HepG2 (cell line): Measurements from ENCODE around the gene XRN1. TPM values are rescaled to one million over a fixed set of nuclear protein-coding genes. Genes with fewer than 3 reads are reported as not detected.
"Not testable (repeated sequence)": the region's sequence is repeated elsewhere in the genome, so short reads cannot be mapped to it uniquely, and the experiment has no call there.

Source experiments
- ATAC-seq: fragments of 200-7000 bp; cut with Tn5 transposase; 3 replicates; pipeline ENCODE4 v1.9.1; 2020; ENCODE audit warnings: mild to moderate bottlenecking, moderate library complexity
- BruUV-seq: library from RNA; stranded (reverse); fragments of 400-500 nt; replicated peaks from 2 replicates; lab custom pipeline; 2021; lab: Mats Ljungman, UMichigan
- CTCF ChIA-PET: fragments of 300-600 bp; formaldehyde crosslinking; extraction: SDS; loops from one replicate; lab custom pipeline; 2021; ENCODE audit warnings: low total read pairs, inconsistent platforms, low intra/inter-chr PET ratio; lab: Yijun Ruan, JAX
- POLR2A ChIA-PET: fragments of 350-600 bp; sonication (Branson Sonifier 250); formaldehyde crosslinking; loops from one replicate; lab custom pipeline; 2020; ENCODE audit warnings: antibody characterized with exemption, inconsistent platforms; lab: Yijun Ruan, JAX
- DNase-seq: peaks from one replicate; pipeline ENCODE4 v3.0.0-alpha.2; 2015; ENCODE audit warnings: low spot score
- FAIRE-seq: peaks from 3 replicates; lab custom pipeline; 2011; peaks lifted over from hg19 to GRCh38; lab: Jason Lieb, UNC
- H2AFZ ChIP-seq: one replicate; pipeline ENCODE4 v1.6.1; 2011; ENCODE audit warnings: low read length, inconsistent platforms
- H3K27ac ChIP-seq: fragments of 300-600 bp; 3 replicates; pipeline ENCODE4 v1.8.0; 2011; ENCODE audit warnings: mixed run types, mild to moderate bottlenecking, mixed read lengths, low read length, inconsistent platforms; ENCODE audit not compliant: insufficient read depth; ENCODE audit errors: extremely low read length
- H3K27me3 ChIP-seq, 2 experiments: fragments of 200-600 bp in 1 of 2; 2 replicates in 1 of 2; 3 replicates in 1 of 2; pipeline versions ENCODE4 v1.6.0 to v1.8.0; 2011; ENCODE audit warnings: low read length in 2 of 2, mild to moderate bottlenecking in 2 of 2, moderate library complexity in 2 of 2, inconsistent platforms in 1 of 2; ENCODE audit not compliant: insufficient read depth in 2 of 2, control insufficient read depth in 1 of 2
- H3K36me3 ChIP-seq, 2 experiments: fragments of 200-600 bp in 1 of 2; replicated peaks in 1 of 2; 2 replicates in 1 of 2; 3 replicates in 1 of 2; pipeline versions ENCODE4 v1.5.1 to v1.8.0; 2011; ENCODE audit warnings: low read length in 2 of 2, inconsistent platforms in 1 of 2; ENCODE audit not compliant: insufficient read depth in 2 of 2, control insufficient read depth in 1 of 2
- H3K4me1 ChIP-seq: 2 replicates; pipeline ENCODE4 v1.5.1; 2012; ENCODE audit warnings: low read length, inconsistent platforms; ENCODE audit not compliant: insufficient read depth
- H3K4me2 ChIP-seq: 2 replicates; pipeline ENCODE4 v1.6.0; 2011; ENCODE audit warnings: low read depth, low read length, inconsistent platforms
- H3K4me3 ChIP-seq, 3 experiments: fragments of 200-600 bp in 1 of 3; sonication (generic), shearing (Covaris generic) in 1 of 3; replicated peaks in 1 of 3; 2 replicates each; pipeline ENCODE4 v1.5.1; 2011 to 2016; ENCODE audit warnings: low read length in 3 of 3, inconsistent platforms in 2 of 3, low read depth in 2 of 3, mild to moderate bottlenecking in 2 of 3, control low read depth in 1 of 3, mixed read lengths in 1 of 3; ENCODE audit not compliant: insufficient read depth in 1 of 3
- H3K79me2 ChIP-seq: one replicate; pipeline ENCODE4 v1.6.1; 2011; ENCODE audit warnings: low read length, inconsistent platforms; ENCODE audit not compliant: insufficient read depth
- H3K9ac ChIP-seq: 2 replicates; pipeline ENCODE4 v1.6.0; 2011; ENCODE audit warnings: mild to moderate bottlenecking, low read depth, low read length, inconsistent platforms; ENCODE audit not compliant: insufficient read depth
- H3K9me3 ChIP-seq: 2 replicates; pipeline ENCODE4 v1.5.1; 2012; ENCODE audit warnings: mild to moderate bottlenecking, low read length
- H4K20me1 ChIP-seq: 2 replicates; pipeline ENCODE4 v1.6.0; 2011; ENCODE audit warnings: inconsistent platforms, mild to moderate bottlenecking, low read length, moderate library complexity; ENCODE audit not compliant: insufficient read depth
- BHLHE40 ChIP-seq: IDR thresholded peaks from 2 replicates; pipeline ENCODE4 v1.6.1; 2011; ENCODE audit warnings: low read length, improper control_type of control experiment
- EP300 ChIP-seq, 3 experiments: sonication (generic) in 1 of 3; formaldehyde crosslinking in 1 of 3; IDR thresholded peaks; 2 replicates each; pipeline versions ENCODE4 v1.5.1 to v1.6.1; 2011 to 2020; ENCODE audit warnings: low read depth in 2 of 3, low read length in 2 of 3, borderline replicate concordance in 1 of 3, improper control_type of control experiment in 1 of 3, mild to moderate bottlenecking in 1 of 3, missing genetic modification reagents in 1 of 3, moderate library complexity in 1 of 3
- FOXA3 ChIP-seq: IDR thresholded peaks from 2 replicates; pipeline ENCODE4 v1.6.1; 2016; ENCODE audit warnings: missing genetic modification reagents, missing compliant biosample characterization
- FOXP1 ChIP-seq, 2 experiments: fragments of 450-650 bp in 1 of 2; IDR thresholded peaks; 2 replicates each; pipeline ENCODE4 v1.6.1; 2017 to 2018; ENCODE audit warnings: antibody characterized with exemption in 1 of 2
- HDAC2 ChIP-seq: sonication (generic); formaldehyde crosslinking; IDR thresholded peaks from 2 replicates; pipeline ENCODE4 v1.4.0; 2020; ENCODE audit warnings: missing genetic modification reagents
- HMG20A ChIP-seq: IDR thresholded peaks from 2 replicates; pipeline ENCODE4 v1.6.1; 2016; ENCODE audit warnings: borderline replicate concordance
- NFIC ChIP-seq: IDR thresholded peaks from 2 replicates; pipeline ENCODE4 v1.6.1; 2012; ENCODE audit warnings: mild to moderate bottlenecking, low read length, inconsistent platforms
- SAP130 ChIP-seq: IDR thresholded peaks from 2 replicates; pipeline ENCODE4 v1.6.1; 2016; ENCODE audit warnings: low read depth
- SOX13 ChIP-seq, 3 experiments: fragments of 450-650 bp in 1 of 3; sonication (generic) in 1 of 3; formaldehyde crosslinking in 1 of 3; IDR thresholded peaks in 2 of 3; conservative IDR thresholded peaks in 1 of 3; 2 replicates each; pipeline versions ENCODE4 v1.5.0 to v1.6.1; 2016 to 2020; ENCODE audit warnings: antibody characterized with exemption in 1 of 3, mild to moderate bottlenecking in 1 of 3, missing compliant biosample characterization in 1 of 3, missing genetic modification reagents in 1 of 3, moderate library complexity in 1 of 3
- TBX3 ChIP-seq: fragments of 450-650 bp; IDR thresholded peaks from 2 replicates; pipeline ENCODE4 v1.6.1; 2017; ENCODE audit warnings: antibody characterized with exemption, mild to moderate bottlenecking, inconsistent platforms, borderline replicate concordance
- ZC3H13 ChIP-seq: sonication (generic); formaldehyde crosslinking; IDR thresholded peaks from 2 replicates; pipeline ENCODE4 v1.8.1; 2023; ENCODE audit warnings: mild to moderate bottlenecking, missing genetic modification reagents, moderate library complexity
- WGBS: methylation state at CpG from one replicate; pipeline ENCODE4 v1.1.6; 2017; ENCODE audit warnings: low lambda C conversion rate; 5-methylcytosine and 5-hydroxymethylcytosine counted together
- in situ Hi-C: cut with HindIII; loops from 2 replicates; pipeline ENCODE4 v1.10.0; 2017; ENCODE audit warnings: low pct_unique_long_range_greater_than_20kb; ENCODE audit not compliant: extremely low pct_ligation_motif_present
- intact Hi-C: fragments of 100-400 bp; cut with micrococcal nuclease; formaldehyde crosslinking; loops from one replicate; pipeline ENCODE4 v1.10.0; 2022; ENCODE audit not compliant: unreplicated experiment
- polyA plus RNA-seq, 8 experiments: library from polyadenylated mRNA; depleted of rRNA in 3 of 8; stranded (reverse) in 7 of 8; unstranded in 1 of 8; fragments of >200 nt; fragmentation: Illumina TruSeq in 4 of 8; extraction: Trizol in 4 of 8; gene quantifications; 2 replicates each; pipeline versions ENCODE4 v1.2.1 to v1.2.3, GENCODE V29; 2011 to 2016; ENCODE audit warnings: low read depth in 4 of 8, missing spikeins in 1 of 8, mixed read lengths in 1 of 8; ENCODE audit not compliant: insufficient read depth in 1 of 8
- total RNA-seq, 5 experiments: library from RNA; depleted of rRNA; stranded (reverse); fragments of >200 nt; fragmentation: Illumina TruSeq; extraction: Trizol; gene quantifications; 2 replicates each; pipeline ENCODE4 v1.2.3, GENCODE V29; 2016; ENCODE audit warnings: low read depth in 1 of 5
- TF ChIP-seq, protein P1 (sequence below): sonication (generic); formaldehyde crosslinking; IDR thresholded peaks from 2 replicates; pipeline ENCODE4 v1.4.0; 2020; ENCODE audit warnings: mild to moderate bottlenecking, missing genetic modification reagents, borderline replicate concordance
- TF ChIP-seq, protein P2 (sequence below): IDR thresholded peaks from 2 replicates; pipeline ENCODE4 v1.4.0; 2020; ENCODE audit warnings: mild to moderate bottlenecking, missing genetic modification reagents

Gene XRN1
- total and polyA plus RNA-seq, 2 of the 13 experiments (the other 11 are each of a cell fraction or from before 2014, with no cell fraction given): 13.2 to 13.3 TPM

DNA sequence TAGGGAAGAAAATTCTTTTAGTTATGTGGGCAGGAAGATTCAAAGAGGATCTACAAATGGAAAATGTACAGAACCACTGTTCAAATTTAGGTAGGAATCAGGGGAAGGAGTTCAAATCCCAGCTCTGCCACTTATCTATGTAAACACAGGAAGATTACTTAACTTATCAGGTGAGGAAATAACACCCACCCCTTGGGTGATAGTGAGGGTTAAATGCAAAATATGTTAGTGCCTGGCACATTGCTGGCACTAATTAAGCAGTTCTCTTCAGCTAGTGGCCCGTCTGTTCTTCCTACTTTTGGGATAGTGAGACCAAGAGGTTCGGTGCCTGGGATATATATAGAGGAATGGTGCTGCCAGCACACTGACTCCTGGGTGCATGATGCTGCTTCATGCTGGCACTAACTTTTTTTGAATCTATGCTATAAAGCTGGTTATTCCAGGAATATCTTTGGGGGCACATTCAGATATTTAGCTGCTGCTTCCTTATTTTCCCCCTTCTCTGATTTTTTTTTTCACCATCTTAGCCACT is 83.8 kb downstream of the XRN1 start (continued):
- TF ChIP-seq BHLHE40 (no peak), ZC3H13 (CRISPR knock-in tag) (no peak), TBX3 (no peak), FOXA3 (peak; percentile 23; the same call in 1 of the 2 replicates), HDAC2 (CRISPR knock-in tag) (no peak)
- TF ChIP-seq, all 625 proteins: peak for 8

DNA sequence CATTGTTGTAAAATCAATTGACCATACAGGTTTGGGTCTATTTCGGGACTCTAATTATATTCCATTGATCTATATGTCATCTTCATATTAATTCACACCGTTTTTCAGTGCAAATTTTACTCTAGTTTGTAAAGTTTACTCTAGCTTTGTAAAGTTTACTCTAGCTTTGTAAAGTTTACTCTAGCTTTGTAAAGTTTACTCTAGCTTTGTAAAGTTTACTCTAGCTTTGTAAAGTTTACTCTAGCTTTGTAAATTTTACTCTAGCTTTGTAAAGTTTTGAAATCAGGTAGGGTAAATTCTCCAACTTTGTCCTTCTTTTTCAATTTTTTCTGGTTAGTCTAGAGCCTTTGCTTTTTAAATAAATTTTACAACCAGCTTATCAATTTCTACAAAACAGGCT is 84.4 kb downstream of the XRN1 start:
- in situ Hi-C loops; H3K4me2 ChIP-seq; intact Hi-C loops; CTCF ChIA-PET; H3K9ac ChIP-seq; H2AFZ ChIP-seq; ATAC-seq; H3K4me3 ChIP-seq; H3K27me3 ChIP-seq; POLR2A ChIA-PET; H3K79me2 ChIP-seq; FAIRE-seq; H3K27ac ChIP-seq; H3K9me3 ChIP-seq; BruUV-seq; TF ChIP-seq SOX13 (IDR thresholded peaks at IDR 0.05); EP300 (CRISPR knock-in tag; IDR thresholded peaks at IDR 0.05; ENCODE audit: borderline replicate concordance); FOXP1 (IDR thresholded peaks at IDR 0.05): not testable (repeated sequence)
- Histone ChIP-seq H4K20me1 (peaks cover 35% of the 10 kb centered on the region), H3K4me1 (peaks cover 15% of the 10 kb centered on the region), H3K36me3 (peaks cover 0 to 18% of the 10 kb centered on the region in 2 experiments; a peak in 4 of 5 replicates)
- peak; percentile 6 for DNase-seq
- 20% methylated on average over 2 of the region's 2 CpGs for WGBS
- peak; percentile 84; the same call in 1 of the 2 replicates for TF ChIP-seq TBX3
- TF ChIP-seq, protein P1, sequence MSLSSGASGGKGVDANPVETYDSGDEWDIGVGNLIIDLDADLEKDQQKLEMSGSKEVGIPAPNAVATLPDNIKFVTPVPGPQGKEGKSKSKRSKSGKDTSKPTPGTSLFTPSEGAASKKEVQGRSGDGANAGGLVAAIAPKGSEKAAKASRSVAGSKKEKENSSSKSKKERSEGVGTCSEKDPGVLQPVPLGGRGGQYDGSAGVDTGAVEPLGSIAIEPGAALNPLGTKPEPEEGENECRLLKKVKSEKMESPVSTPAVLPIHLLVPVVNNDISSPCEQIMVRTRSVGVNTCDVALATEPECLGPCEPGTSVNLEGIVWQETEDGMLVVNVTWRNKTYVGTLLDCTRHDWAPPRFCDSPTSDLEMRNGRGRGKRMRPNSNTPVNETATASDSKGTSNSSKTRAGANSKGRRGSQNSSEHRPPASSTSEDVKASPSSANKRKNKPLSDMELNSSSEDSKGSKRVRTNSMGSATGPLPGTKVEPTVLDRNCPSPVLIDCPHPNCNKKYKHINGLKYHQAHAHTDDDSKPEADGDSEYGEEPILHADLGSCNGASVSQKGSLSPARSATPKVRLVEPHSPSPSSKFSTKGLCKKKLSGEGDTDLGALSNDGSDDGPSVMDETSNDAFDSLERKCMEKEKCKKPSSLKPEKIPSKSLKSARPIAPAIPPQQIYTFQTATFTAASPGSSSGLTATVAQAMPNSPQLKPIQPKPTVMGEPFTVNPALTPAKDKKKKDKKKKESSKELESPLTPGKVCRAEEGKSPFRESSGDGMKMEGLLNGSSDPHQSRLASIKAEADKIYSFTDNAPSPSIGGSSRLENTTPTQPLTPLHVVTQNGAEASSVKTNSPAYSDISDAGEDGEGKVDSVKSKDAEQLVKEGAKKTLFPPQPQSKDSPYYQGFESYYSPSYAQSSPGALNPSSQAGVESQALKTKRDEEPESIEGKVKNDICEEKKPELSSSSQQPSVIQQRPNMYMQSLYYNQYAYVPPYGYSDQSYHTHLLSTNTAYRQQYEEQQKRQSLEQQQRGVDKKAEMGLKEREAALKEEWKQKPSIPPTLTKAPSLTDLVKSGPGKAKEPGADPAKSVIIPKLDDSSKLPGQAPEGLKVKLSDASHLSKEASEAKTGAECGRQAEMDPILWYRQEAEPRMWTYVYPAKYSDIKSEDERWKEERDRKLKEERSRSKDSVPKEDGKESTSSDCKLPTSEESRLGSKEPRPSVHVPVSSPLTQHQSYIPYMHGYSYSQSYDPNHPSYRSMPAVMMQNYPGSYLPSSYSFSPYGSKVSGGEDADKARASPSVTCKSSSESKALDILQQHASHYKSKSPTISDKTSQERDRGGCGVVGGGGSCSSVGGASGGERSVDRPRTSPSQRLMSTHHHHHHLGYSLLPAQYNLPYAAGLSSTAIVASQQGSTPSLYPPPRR (CRISPR knock-in tag): peak; percentile 66; the same call in 1 of the 2 replicates
- TF ChIP-seq HMG20A (CRISPR knock-in tag): peak; percentile 77
- peak in 1 of 2 experiments; percentile 43; a peak in 1 of 4 replicates for TF ChIP-seq SOX13 (CRISPR knock-in tag; conservative IDR thresholded peaks at IDR 0.05 in 1 of 2, IDR thresholded peaks at IDR 0.05 in 1 of 2)
- TF ChIP-seq EP300 (IDR thresholded peaks at IDR 0.05; ENCODE audit: low read depth in 2 of 2, low read length in 2 of 2): peak in 1 of 2 experiments; percentile 34; a peak in 1 of 4 replicates
- TF ChIP-seq, protein P2, sequence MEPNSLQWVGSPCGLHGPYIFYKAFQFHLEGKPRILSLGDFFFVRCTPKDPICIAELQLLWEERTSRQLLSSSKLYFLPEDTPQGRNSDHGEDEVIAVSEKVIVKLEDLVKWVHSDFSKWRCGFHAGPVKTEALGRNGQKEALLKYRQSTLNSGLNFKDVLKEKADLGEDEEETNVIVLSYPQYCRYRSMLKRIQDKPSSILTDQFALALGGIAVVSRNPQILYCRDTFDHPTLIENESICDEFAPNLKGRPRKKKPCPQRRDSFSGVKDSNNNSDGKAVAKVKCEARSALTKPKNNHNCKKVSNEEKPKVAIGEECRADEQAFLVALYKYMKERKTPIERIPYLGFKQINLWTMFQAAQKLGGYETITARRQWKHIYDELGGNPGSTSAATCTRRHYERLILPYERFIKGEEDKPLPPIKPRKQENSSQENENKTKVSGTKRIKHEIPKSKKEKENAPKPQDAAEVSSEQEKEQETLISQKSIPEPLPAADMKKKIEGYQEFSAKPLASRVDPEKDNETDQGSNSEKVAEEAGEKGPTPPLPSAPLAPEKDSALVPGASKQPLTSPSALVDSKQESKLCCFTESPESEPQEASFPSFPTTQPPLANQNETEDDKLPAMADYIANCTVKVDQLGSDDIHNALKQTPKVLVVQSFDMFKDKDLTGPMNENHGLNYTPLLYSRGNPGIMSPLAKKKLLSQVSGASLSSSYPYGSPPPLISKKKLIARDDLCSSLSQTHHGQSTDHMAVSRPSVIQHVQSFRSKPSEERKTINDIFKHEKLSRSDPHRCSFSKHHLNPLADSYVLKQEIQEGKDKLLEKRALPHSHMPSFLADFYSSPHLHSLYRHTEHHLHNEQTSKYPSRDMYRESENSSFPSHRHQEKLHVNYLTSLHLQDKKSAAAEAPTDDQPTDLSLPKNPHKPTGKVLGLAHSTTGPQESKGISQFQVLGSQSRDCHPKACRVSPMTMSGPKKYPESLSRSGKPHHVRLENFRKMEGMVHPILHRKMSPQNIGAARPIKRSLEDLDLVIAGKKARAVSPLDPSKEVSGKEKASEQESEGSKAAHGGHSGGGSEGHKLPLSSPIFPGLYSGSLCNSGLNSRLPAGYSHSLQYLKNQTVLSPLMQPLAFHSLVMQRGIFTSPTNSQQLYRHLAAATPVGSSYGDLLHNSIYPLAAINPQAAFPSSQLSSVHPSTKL: peak; percentile 81
- peak; percentile 51; the same call in 1 of the 2 replicates for TF ChIP-seq NFIC
- TF ChIP-seq SAP130 (CRISPR knock-in tag): 0 out of 2 replicates have a peak, but pooled peaks have one; percentile 27
- peak; percentile 25; the same call in 1 of the 2 replicates for TF ChIP-seq FOXP1 (CRISPR knock-in tag; IDR thresholded peaks at IDR 0.05)
